Hematopoietic multipotent progenitor cell treated with erythropoietin and hydrocortisone succinate and interleukin-3 and kit ligand, for 17 days (in vitro differentiated cells): ENCODE data around the gene FBXO22.
"Not testable (repeated sequence)": the region's sequence is repeated elsewhere in the genome, so short reads cannot be mapped to it uniquely, and the experiment has no call there.

Experiments used
- DNase-seq: peaks from one replicate; pipeline ENCODE4 v3.0.0-alpha.2; 2015; ENCODE audit warnings: low spot score

FBXO22 gene

DNA sequence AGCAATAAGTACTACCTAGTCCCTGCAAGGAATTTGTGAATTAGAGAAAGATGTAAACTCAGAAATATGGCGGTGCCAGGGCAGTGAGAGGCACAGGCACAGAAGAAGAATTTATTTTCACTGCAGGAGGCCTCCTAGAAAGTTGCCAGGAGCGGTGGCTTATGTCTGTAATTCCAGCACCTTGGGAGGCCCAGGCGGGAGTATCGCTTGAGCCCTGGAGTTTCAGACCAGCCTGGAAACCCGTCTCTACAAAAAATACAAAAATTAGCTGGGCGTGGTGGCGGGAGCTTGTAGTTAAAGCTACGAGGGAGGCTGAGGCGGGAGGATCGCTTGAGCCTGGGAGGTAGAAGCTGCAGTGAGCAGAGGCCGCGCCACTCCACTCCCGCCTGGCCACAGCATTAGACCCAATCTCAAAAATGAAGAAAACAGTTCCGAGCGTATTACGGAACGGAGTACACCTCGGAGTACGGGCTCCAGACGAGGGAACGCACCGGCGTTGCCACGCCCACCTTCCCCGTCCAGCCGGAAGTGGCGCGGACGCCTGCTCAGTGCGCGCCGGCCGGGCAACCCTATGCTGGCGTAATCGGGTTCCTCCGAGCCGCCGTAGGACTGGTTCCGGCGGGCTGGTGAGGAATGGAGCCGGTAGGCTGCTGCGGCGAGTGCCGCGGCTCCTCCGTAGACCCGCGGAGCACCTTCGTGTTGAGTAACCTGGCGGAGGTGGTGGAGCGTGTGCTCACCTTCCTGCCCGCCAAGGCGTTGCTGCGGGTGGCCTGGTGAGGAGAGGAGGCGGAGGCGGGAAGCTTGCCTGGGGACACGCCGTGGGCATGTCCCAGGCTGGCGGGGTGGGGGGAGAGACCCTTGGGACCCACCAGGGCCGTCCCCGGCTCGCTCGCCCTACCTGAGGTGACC lies at the start of gene FBXO22:
TSS of gene FBXO22 (plus strand) at position 548 of the 909 bp plus-strand sequence. CDS start at position 634, 86 bp downstream.
- peak; percentile 82 for DNase-seq

DNA sequence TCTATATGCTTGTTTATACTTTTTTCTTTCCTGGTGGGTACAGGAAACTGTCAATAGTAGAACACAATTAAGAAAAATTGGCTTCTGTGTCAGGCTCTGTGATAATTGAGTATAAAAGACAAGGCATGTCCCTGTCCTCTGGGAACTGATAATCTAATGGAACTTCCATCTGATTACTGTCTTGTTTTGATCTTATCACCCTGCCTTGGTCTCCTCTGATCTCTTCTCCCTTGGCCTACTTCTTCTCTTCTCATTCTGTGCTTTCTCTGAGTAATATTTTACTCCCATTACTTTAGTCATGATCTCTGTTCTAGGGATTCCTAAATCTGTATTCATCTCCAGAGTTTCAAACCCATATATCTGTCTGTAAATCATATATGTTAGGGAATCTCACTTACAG lies 45.8 kb upstream of the FBXO22 start:
- DNase-seq, result no peak

GRCh38 chr15:75861750-75862402 lies 41.8 kb upstream of the FBXO22 start:
- DNase-seq, result no peak

- no peak for DNase-seq
Observed at GRCh38 chr15:75862796-75863195, 40.9 kb upstream of the FBXO22 start.

GRCh38 chr15:75864213-75865059 lies 39.2 kb upstream of the FBXO22 start:
- no peak for DNase-seq

DNA sequence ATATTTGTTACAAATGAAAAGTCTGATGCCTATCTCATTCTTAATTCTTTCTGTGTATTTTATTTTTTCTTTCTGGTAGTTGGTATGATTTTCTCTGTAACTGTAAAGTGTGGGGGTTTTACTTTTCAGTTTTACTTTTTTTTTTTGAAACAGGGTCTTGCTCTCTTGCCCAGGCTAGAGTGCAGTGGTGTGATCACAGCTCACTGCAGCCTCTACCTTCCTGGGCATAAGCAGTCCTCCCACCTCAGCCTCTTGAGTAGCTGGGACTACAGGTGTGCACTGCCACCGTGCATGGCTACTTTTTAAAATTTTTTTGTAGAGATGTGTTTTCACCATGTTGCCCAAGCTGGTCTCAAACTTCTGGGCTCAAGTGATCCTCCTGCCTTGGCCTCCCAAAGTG lies 37.6 kb upstream of the FBXO22 start:
- not testable (repeated sequence) for DNase-seq

DNA sequence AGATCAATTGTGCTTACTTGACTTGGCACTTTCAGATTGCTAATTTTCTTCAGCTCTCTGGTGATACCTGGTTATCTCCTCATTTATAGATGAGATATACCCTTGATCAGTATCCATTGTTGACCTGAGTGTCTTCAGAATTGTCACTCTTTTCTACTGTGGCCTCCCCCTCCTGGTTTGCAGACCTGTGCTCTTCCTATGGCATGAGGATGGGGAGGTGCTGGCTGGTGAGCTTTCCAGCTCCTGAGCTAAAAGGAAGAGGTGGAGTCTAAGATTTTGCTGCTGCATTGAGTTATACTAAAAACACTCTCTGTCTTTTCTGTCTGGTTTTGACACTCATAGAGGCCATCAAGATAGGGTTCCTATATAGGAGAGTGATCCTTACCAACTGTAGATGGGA lies 36.8 kb upstream of the FBXO22 start:
- no peak for DNase-seq

DNA sequence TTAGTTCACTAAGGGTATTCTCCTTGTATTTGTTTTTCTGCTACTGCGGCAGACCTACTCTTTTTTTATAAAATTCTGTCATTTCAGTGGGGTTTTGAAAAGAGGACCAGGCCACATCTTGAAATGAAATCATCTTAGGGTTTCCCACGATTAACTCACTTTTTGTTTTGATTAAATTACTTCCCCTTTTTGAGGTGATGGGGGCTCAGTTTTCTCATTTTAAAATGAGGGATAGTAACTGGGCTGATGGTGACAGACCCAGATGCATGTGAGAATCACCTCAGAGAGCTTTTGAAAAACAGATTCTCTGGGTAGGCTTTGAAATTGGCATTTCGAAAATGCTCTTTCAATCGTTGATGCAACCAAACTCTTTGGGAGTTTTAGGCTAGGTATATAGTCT lies 36.2 kb upstream of the FBXO22 start:
- no peak for DNase-seq

DNA sequence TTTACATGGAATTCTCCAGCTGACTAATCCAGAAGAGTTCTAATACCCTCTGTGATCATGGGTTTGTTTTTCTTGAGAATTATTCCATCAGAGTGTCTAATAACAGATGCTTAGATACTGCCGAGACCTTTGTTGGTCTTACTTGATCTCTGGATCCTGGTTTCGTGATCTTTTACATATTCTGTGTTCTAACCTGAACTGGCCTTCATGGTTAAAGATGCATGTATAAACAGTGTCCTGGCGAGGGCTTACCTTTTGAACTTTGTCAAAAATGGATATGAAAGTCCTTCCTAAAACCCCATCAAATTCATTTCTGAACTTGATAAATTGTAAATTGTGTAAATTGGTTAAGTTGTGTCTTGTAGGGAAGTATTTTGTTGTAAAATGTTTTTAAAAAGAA lies 35.7 kb upstream of the FBXO22 start:
- DNase-seq, result no peak

- no peak for DNase-seq
Observed at GRCh38 chr15:75869446-75869845, 34.2 kb upstream of the FBXO22 start.

GRCh38 chr15:75871589-75871988 lies 32.1 kb upstream of the FBXO22 start:
- not testable (repeated sequence) for DNase-seq

DNA sequence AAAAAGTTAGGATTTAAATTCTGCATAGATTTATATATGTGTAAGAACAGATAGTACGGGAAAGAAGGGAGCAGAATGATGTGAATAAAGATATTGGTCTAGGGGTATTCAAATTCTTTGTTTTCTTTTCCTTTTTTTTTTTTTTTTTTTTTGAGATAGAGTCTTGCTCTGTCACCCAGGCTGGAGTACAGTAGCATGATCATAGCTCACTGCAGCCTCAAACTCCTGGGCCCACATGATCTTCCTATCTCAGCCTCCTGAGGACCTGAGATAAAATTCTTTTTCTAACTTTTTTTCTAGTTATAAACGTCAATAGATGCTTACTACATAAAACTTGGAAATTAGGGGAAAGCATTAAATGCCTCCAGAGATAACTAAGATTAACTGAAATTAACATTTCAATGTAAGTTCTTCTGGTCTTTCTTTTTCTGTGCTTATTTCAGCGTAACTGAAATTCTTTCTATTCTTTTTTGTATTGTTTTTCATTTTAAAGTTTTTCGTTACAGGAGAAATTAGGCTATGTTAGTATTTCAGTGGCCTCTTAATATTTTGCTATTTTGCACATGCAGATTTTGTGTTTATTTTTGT lies 31.2 kb upstream of the FBXO22 start:
- DNase-seq, result no peak

DNA sequence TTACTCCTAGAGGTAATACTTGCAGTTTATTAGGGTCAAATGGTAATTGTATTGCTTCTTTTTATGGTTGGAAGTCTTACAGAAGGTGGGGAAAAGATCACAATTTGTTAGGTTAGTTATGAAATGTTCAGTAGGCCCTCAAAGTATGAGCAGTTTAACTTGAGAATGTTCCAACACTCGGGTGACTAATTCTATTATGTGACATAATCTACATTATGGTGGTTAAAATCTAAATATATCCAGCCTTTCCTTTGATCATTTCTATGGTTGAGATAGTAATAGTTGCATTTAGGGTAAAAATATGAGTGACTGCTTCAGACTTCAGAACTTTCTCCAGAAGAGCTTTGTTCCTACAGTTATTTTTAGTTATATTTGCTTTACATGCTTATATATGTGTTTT lies 19.6 kb upstream of the FBXO22 start:
- DNase-seq, result no peak

GRCh38 chr15:75887178-75887577 lies 16.5 kb upstream of the FBXO22 start:
- DNase-seq, result no peak

DNA sequence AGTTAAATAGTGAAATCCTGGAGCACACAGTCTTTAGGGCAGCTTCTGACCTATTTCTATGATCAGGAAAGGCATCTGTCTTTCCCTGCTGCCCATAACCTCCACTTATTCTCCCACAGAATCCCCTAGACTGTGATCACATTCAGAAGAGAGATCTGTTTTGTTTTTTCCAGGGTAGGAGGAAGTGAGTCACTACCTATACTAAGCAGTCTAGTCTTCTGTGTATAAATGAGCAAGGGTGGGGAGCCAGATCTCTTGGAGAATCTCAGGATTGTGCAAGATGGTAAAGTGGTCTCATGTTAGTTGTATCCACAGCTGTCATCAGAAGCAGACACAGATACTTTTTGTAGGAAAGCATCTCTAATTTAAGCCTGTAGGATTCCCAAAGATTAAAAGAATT lies 11.8 kb upstream of the FBXO22 start:
- DNase-seq, result no peak

GRCh38 chr15:75895731-75896130 lies 7.9 kb upstream of the FBXO22 start:
- no peak for DNase-seq

DNA sequence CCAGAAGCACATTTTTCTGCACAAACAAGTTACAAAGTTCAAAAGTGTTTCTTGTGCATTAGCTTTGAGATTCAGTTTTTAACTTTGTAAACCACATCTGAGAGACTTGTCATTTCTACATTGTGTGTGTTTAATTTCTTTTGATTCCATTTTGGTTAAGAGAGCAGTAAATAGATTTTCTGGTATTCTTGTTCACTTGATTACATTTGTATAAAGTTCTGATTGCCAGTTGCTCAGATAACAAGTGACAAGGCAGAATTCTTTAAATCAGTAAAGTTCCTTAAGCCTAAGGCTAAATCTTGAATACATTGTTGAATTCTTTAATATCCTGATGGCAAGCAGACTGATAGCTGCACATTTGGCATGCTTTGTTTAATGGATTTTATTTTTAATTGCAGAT lies 3.1 kb upstream of the FBXO22 start:
- DNase-seq, result no peak

DNA sequence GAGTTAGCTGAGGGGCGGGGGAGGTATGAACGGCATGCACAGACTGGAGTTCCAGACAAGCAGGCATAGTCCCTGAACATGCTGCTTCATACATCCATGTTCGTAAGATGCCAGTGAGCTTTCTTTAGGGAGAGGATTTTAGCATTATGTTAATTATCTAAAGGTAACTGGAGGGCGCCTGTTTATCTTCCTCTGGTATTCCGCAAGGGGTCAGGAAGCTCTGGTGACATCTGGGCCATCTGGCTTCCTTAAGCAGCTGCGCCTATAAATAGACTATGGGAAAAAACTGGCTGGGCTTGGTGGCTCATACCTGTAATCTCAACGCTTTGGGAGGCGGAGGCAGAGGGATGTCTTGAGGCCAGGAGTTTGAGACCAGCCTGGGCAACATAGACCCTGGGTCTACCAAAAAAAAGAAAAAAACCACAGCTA lies 1.5 kb upstream of the FBXO22 start:
- DNase-seq, result no peak

DNA sequence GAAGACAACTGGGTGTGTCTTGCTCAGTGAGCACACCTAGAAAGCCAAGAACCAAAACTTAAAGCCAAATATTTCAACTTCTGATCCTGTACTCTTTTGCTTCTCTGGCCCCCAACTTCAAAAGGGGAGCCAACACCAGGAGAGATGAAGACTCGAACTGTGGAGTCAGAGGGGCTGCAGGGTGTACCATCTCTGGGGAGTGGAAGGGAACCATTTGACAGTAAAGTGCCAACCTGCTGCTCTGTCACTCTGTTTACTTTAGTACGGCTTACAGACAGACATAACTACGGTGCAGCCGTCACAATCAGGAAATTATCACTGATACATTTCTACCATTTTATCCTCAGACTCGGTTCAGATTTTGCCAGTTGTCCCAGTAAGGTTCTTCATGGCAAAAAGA lies 1.6 kb downstream of the FBXO22 start:
- no peak for DNase-seq

DNA sequence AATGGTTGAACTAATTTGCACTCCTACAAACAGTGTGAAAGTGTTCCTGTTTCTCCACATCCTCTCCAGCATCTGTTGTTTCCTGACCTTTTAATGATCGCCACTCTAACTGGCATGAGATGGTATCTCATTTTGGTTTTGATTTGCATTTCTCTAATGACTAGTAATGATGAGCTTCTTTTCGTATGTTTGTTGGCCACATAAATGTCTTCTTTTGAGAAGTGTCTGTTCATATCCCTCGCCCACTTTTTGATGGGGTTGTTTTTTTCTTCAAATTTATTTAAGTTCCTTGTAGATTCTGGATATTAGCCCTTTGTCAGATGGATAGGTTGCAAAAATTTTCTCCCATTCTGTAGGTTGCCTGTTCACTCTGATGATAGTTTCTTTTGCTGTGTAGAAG lies 6.7 kb downstream of the FBXO22 start:
- not testable (repeated sequence) for DNase-seq

DNA sequence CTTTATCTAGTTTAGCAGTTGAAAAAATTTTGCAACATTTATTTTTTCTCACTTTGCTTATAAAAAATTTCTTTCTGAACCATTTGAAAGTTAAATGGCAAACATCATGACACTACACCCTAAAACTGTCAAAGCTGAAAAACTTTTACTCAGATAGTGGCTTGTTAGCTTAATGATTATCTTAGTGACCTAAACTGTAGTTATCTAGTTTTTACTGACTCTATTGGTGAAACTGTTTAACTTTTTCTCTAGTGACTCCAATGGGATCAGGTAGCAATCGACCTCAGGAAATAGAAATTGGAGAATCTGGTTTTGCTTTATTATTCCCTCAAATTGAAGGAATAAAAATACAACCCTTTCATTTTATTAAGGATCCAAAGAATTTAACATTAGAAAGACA lies 13.3 kb downstream of the FBXO22 start:
- no peak for DNase-seq

DNA sequence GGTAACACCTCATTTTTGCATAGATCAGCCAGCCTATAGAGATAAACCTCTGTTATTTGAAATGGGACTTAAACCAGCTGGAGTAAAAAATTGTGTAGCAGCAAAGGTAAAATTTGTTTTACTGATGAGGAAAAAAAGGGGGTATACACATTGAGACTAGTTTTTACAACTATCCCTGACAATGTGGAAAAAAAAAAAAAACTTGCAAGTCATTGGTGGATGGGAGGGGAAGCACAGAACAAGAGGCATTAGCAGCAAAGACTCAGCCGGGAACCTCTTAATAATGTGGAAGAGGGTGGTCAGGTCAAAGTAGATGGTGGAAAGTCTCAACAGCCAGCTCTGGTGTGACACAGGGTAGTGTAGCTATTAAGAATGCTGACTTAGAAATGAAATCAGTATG lies 14.5 kb downstream of the FBXO22 start:
- no peak for DNase-seq
